WI38 (cell line): ENCODE measurements around the gene COMMD3.

ENCODE experiments used
- H3K4me3 ChIP-seq: 2 replicates; pipeline ENCODE4 v1.5.1; 2011; ENCODE audit warnings: low read depth, mild to moderate bottlenecking, control low read depth, low read length
- TF ChIP-seq, protein P1 (sequence below): IDR thresholded peaks from 2 replicates; pipeline ENCODE4 v1.5.1; 2012; ENCODE audit warnings: low read depth, mild to moderate bottlenecking, control low read depth, low read length

Gene COMMD3

DNA sequence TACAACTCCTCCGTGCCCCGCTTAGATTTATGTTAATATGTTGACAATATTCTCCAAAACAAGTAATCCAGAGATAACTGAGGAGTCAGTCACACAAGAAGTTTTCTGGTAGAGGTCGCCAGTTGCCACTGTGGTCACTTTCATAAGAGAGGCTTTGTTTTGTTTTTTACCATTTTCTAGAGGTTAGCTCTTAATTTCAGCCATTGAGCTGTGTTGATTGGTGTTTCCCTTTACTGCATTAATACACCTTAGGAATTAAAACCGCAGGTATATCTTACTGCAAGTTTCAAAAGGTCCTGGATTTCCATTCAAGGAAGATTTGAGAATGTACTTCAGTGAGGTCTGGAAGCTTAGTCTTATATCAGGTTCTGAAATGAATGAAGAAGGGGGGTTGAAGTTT lies 8.2 kb downstream of the COMMD3 start:
- no peak overlapping the region for H3K4me3 ChIP-seq
- TF ChIP-seq, protein P1, sequence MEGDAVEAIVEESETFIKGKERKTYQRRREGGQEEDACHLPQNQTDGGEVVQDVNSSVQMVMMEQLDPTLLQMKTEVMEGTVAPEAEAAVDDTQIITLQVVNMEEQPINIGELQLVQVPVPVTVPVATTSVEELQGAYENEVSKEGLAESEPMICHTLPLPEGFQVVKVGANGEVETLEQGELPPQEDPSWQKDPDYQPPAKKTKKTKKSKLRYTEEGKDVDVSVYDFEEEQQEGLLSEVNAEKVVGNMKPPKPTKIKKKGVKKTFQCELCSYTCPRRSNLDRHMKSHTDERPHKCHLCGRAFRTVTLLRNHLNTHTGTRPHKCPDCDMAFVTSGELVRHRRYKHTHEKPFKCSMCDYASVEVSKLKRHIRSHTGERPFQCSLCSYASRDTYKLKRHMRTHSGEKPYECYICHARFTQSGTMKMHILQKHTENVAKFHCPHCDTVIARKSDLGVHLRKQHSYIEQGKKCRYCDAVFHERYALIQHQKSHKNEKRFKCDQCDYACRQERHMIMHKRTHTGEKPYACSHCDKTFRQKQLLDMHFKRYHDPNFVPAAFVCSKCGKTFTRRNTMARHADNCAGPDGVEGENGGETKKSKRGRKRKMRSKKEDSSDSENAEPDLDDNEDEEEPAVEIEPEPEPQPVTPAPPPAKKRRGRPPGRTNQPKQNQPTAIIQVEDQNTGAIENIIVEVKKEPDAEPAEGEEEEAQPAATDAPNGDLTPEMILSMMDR = no peak

DNA sequence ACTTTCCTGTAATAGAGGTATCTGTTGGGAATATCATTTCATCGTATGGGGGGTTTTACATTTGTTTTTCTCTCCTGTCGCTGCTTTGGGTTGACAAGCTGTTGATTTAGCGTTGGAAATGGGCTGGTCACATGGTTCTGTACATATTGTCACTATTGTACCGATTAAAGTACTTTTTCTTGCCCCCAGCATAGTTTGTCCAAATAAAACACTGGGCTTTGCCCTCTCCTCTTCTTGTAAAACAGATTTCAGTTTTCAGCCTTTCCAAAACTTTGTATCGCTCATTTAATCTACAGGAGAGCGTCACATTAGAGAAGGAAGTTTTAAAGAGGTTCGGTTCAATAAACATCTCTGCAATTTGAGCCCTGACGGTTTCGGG lies 8.7 kb downstream of the COMMD3 start:
- H3K4me3 ChIP-seq = peak overlapping the region; percentile 67
- TF ChIP-seq, protein P1 = no peak

- peak overlapping the region; percentile 67 for H3K4me3 ChIP-seq
- TF ChIP-seq, protein P1 = no peak
These were observed 9.3 kb downstream of the COMMD3 start for GRCh38 chr10:22325272-22326144.

DNA sequence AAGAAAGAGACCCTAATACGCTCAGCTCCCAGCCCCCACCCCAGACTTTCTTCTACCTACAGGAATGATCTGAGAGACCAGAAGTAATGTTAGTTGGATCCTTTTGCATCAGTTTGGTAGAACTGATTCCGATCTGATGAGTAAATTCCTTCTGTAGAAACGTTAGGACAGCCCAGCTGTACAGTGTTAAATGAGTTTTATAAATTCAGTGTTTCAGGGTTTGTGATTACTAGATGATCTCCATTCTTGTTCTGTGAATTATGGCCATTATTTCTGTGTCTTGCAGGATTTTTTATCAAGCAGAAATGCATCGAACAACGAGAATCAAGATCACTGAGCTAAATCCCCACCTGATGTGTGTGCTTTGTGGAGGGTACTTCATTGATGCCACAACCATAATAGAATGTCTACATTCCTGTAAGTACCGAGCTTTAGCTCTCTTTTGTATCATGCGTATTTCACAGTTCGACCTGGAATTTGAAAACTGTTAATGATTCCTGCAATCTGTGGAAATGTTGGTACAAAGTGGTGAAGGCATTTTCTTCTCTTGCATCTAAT lies 10.0 kb downstream of the COMMD3 start:
- TF ChIP-seq, protein P1 = no peak
- peak overlapping the region; percentile 67 for H3K4me3 ChIP-seq

DNA sequence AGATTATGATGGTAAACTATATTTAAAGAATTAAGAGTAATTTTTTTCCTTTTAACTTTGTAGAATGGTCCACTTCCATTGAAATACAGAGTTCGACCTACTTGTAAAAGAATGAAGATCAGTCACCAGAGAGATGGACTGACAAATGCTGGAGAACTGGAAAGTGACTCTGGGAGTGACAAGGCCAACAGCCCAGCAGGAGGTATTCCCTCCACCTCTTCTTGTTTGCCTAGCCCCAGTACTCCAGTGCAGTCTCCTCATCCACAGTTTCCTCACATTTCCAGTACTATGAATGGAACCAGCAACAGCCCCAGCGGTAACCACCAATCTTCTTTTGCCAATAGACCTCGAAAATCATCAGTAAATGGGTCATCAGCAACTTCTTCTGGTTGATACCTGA lies 13.0 kb downstream of the COMMD3 start:
- no peak overlapping the region for H3K4me3 ChIP-seq
- TF ChIP-seq, protein P1 = no peak

GRCh38 chr10:22332116-22332692 lies 16.0 kb downstream of the COMMD3 start:
- TF ChIP-seq, protein P1 = no peak
- no peak overlapping the region for H3K4me3 ChIP-seq
